Measurements from ENCODE around the gene RFC5.

DNA sequence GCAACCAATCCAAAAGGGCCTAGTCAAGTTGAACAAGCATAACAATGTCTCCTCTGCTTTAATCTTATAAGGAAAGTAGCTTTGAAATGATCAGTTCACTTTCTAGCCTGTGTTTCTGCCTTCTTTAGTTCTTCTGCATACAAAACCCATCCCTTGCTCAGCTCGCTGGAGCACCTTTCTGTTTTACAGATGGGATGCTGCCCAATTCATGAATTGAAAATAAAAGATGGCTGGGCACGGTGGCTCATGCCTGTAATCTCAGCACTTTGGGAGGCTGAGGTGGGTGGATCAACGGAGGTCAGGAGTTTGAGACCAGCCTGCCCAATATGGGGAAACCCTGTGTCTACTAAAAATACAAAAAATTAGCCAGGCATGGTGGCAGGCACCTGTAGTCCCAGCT, 4.5 kb upstream of the RFC5 start:
- no peak for TF ChIP-seq CTCF (tag by site-specific recombination; IDR thresholded peaks at IDR 0.05)
- no peak for TF ChIP-seq ZNF157 (tag by site-specific recombination; IDR thresholded peaks at IDR 0.05)
